MM.1S (cell line): ENCODE measurements around the gene ELAVL3.

ENCODE experiments used
- DNase-seq: peaks from one replicate; pipeline ENCODE4 v3.0.0-alpha.2; 2015
- H2AFZ ChIP-seq: fragments of 300-600 bp; sonication (generic); 2 replicates; pipeline ENCODE4 v1.6.0; 2016; ENCODE audit warnings: antibody characterized with exemption, low read length
- H3F3A ChIP-seq: fragments of 300-600 bp; sonication (generic); 2 replicates; pipeline ENCODE4 v1.6.1; 2016; ENCODE audit warnings: mild to moderate bottlenecking, antibody characterized with exemption, low read length, moderate library complexity, mixed read lengths; ENCODE audit not compliant: insufficient read depth
- H3K27ac ChIP-seq: fragments of 300-600 bp; sonication (generic); 2 replicates; pipeline ENCODE4 v1.5.1; 2016; ENCODE audit warnings: mild to moderate bottlenecking, low read length
- H3K27me3 ChIP-seq: fragments of 300-600 bp; sonication (generic); replicated peaks from 2 replicates; pipeline ENCODE4 v1.6.0; 2016; ENCODE audit warnings: low read length; ENCODE audit not compliant: insufficient read depth
- H3K36me3 ChIP-seq: fragments of 300-600 bp; sonication (generic); replicated peaks from 2 replicates; pipeline ENCODE4 v1.6.1; 2016; ENCODE audit warnings: mild to moderate bottlenecking, low read length, mixed read lengths; ENCODE audit not compliant: insufficient read depth
- H3K4me1 ChIP-seq: fragments of 300-600 bp; sonication (generic); 2 replicates; pipeline ENCODE4 v1.6.1; 2016; ENCODE audit warnings: low read length, mixed read lengths
- H3K4me2 ChIP-seq: fragments of 300-600 bp; sonication (generic); 2 replicates; pipeline ENCODE4 v1.6.0; 2016; ENCODE audit warnings: low read depth, low read length
- H3K4me3 ChIP-seq: fragments of 300-600 bp; sonication (generic); 2 replicates; pipeline ENCODE4 v1.5.1; 2016; ENCODE audit warnings: low read length, mixed read lengths
- H3K79me2 ChIP-seq: fragments of 300-600 bp; sonication (generic); 2 replicates; pipeline ENCODE4 v1.6.1; 2016; ENCODE audit warnings: mixed run types, low read length, mixed read lengths
- H3K9ac ChIP-seq: fragments of 300-600 bp; sonication (generic); 2 replicates; pipeline ENCODE4 v1.6.1; 2016; ENCODE audit warnings: low read length, mixed read lengths
- H3K9me2 ChIP-seq: fragments of 300-600 bp; sonication (generic); replicated peaks from 2 replicates; pipeline ENCODE4 v1.6.1; 2016; ENCODE audit warnings: mild to moderate bottlenecking, low read length, mixed read lengths; ENCODE audit not compliant: insufficient read depth
- H3K9me3 ChIP-seq: fragments of 300-600 bp; sonication (generic); replicated peaks from 2 replicates; pipeline ENCODE4 v1.6.1; 2016; ENCODE audit warnings: mild to moderate bottlenecking, low read length, mixed read lengths; ENCODE audit not compliant: insufficient read depth
- H4K20me1 ChIP-seq: fragments of 300-600 bp; sonication (generic); 2 replicates; pipeline ENCODE4 v1.6.1; 2016; ENCODE audit warnings: mild to moderate bottlenecking, low read length, moderate library complexity, mixed read lengths; ENCODE audit not compliant: insufficient read depth
- EZH2 ChIP-seq: fragments of 300-600 bp; sonication (generic); optimal IDR thresholded peaks from 2 replicates; pipeline ENCODE3; 2017; ENCODE audit warnings: low read depth, mild to moderate bottlenecking, antibody characterized with exemption, low read length, mixed read lengths
- EZH2phosphoT487 ChIP-seq: fragments of 300-600 bp; sonication (generic); IDR thresholded peaks from 2 replicates; pipeline ENCODE4 v1.6.1; 2018; ENCODE audit warnings: antibody characterized with exemption, low read length
- TF ChIP-seq, protein P1 (sequence below): fragments of 300-600 bp; sonication (generic); IDR thresholded peaks from 2 replicates; pipeline ENCODE4 v1.5.1; 2016; ENCODE audit warnings: antibody characterized with exemption, low read length, mixed read lengths

The ELAVL3 gene

DNA sequence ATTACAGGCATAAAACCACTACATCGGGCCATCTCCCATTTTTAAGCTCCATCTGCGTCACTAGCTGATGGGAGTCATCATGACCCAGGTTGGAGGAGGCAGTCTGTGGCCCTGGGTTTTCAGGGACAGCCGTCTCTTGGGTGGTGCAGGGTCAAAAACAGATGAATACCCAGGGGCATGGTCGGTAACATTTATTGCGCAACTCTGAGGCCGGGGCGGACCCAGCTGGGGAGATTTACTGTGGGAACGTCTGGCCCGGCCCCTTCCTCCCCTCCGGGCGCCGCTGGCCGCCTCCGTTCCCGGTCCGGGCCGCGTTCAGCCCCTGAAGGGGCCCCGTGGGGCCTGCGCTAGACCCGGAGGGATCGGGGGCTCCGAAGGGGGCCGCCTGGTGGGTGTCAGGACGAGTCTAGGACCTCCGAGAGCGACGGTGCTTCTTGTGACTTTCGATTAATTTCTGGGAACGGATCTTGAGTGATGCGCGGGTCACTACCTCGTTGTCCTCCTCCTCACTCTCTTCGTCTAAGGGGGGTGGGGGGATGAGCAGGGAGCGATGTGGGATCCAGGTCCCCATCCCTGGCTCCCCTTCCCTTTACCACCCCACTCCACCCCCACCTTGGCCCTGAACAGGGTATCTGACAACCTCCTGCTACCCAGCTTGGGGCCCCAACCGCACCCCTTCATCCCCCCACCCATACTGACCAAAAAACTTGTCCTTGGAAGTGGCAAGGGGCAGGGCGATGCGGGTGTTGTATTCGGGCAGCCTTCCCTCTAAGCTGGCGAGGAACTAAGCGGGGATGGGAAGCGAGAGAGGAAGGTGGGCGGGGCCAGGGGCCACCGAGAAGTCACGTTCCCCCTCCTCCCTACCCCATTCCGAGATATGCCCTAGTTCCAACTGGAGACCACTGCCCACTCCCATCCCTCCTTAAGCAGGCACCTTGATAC lies 60.1 kb downstream of the ELAVL3 start:
- Histone ChIP-seq H3K4me2 (peak overlapping the region; percentile 69; the same call in 1 of the 2 replicates), H3K4me1 (no peaks in the 10 kb centered on the region; the same call in 1 of the 2 replicates), H3K9ac (no peak overlapping the region), H4K20me1 (no peaks in the 10 kb centered on the region), H3F3A (no peaks in the 10 kb centered on the region; the same call in 1 of the 2 replicates), H3K27me3 (peaks cover 77% of the 10 kb centered on the region), H3K9me2 (no peaks in the 10 kb centered on the region), H3K79me2 (no peaks in the 10 kb centered on the region), H3K9me3 (no peaks in the 10 kb centered on the region), H3K4me3 (no peak overlapping the region), H2AFZ (0 out of 2 replicates have a peak overlapping the region, but pooled peaks have one; percentile 13), H3K27ac (no peak overlapping the region), H3K36me3 (no peaks in the 10 kb centered on the region)
- no peak for DNase-seq
- TF ChIP-seq, protein P1, sequence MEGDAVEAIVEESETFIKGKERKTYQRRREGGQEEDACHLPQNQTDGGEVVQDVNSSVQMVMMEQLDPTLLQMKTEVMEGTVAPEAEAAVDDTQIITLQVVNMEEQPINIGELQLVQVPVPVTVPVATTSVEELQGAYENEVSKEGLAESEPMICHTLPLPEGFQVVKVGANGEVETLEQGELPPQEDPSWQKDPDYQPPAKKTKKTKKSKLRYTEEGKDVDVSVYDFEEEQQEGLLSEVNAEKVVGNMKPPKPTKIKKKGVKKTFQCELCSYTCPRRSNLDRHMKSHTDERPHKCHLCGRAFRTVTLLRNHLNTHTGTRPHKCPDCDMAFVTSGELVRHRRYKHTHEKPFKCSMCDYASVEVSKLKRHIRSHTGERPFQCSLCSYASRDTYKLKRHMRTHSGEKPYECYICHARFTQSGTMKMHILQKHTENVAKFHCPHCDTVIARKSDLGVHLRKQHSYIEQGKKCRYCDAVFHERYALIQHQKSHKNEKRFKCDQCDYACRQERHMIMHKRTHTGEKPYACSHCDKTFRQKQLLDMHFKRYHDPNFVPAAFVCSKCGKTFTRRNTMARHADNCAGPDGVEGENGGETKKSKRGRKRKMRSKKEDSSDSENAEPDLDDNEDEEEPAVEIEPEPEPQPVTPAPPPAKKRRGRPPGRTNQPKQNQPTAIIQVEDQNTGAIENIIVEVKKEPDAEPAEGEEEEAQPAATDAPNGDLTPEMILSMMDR: no peak
- no peak for TF ChIP-seq EZH2
- no peak for TF ChIP-seq EZH2phosphoT487

DNA sequence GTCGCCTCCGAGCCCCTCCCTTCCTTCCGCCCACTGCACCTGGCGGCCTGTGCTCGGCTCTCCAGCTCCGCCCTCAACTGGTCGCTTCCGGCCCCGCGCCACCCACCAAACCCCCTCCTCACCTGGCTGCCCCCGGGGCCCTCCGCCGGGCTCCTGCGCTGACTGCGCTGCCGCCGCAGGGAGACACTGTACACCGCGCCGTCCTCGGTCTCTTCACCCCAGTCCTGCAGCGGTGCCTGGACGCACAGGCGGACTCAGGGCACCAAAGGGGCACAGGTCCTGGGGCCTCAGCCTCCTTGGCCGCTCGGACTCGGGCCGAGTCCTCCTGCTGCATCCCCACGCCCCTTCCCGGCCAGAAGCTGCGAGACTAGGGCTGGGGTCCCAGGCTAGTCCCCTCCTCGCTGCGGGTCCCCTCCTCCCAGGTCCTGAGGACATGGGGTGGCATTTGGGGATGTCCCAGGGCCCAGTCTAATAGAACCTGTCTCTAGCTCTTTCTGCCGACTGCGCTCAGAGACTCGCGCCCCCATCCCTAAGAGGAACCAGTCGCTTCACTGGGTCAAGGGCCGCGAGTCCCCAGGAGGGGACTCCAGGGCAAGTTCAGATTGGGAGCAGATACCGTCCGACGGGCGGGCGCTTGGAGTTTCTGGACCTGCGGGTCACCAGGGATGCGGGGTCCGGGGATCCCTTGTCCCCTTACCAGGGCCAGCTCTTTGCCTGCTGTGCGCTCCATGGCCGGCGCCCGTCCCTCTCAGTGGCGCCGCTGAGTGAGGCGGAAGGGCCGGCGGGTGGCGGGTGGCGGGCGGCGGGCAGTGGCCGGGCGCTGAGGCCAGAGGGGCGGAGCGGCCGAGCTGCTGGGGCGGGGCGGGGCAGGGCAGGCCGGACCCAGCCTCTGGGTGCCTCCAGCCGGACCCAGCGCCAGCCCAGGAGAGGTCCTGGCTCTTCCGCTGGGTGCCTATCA lies 62.0 kb downstream of the ELAVL3 start, which contains the start of gene RGL3:
RGL3 (minus strand) TSS at position 766 of the 958 bp plus-strand sequence; CDS start at position 730, 36 bp downstream.
- no peaks in the 10 kb centered on the region for H4K20me1 ChIP-seq
- H3K27ac ChIP-seq: no peak within 1 kb of the TSS
- no peaks in the 10 kb centered on the region for H3K9me2 ChIP-seq
- no peak within 1 kb of the TSS for H3K9ac ChIP-seq
- TF ChIP-seq, protein P1: no peak
- H3K4me2 ChIP-seq: peak within 1 kb of the TSS; percentile 66; the same call in 1 of the 2 replicates
- no peaks in the 10 kb centered on the region for H3K79me2 ChIP-seq
- H3K4me3 ChIP-seq: no peak within 1 kb of the TSS; the same call in 1 of the 2 replicates
- H3K9me3 ChIP-seq: no peaks in the 10 kb centered on the region
- peak within 1 kb of the TSS; percentile 20; the same call in 1 of the 2 replicates for H2AFZ ChIP-seq
- H3K4me1 ChIP-seq: no peaks in the 10 kb centered on the region; the same call in 1 of the 2 replicates
- H3F3A ChIP-seq: no peaks in the 10 kb centered on the region
- peaks cover 84% of the 10 kb centered on the region for H3K27me3 ChIP-seq
- no peaks in the 10 kb centered on the region for H3K36me3 ChIP-seq
- no peak for DNase-seq

DNA sequence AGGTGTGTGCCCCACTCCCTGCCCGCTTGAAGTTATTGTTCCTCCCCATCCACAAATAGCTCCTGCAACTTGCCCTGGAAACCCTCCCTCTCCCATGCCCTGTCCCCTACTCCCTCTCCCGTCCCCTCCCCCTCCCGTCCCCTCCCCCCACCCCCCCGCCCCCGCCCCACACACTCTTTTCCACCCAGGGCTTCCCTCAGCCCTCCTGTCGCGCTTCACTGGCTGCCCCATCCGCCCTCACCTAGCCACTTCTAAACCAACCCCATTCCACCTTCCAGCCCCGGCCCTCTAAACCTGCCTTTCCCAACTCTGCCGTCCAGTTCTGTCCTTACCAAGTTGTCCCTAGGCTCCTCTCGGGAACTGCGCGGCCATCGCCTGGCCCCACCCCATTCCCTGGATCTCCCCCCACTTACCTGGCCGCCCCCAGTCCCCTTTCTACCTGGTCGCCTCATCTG lies 62.7 kb downstream of the ELAVL3 start:
- TF ChIP-seq EZH2phosphoT487 (no peak), EZH2 (no peak)
- TF ChIP-seq, protein P1: no peak
- no peaks in the 10 kb centered on the region; the same call in 1 of the 2 replicates for H3K4me1 ChIP-seq
- no peak overlapping the region for H3K9ac ChIP-seq
- H2AFZ ChIP-seq: peak overlapping the region; percentile 20; the same call in 1 of the 2 replicates
- peak overlapping the region; percentile 66; the same call in 1 of the 2 replicates for H3K4me2 ChIP-seq
- H3K9me3 ChIP-seq: no peaks in the 10 kb centered on the region
- no peak overlapping the region for H3K4me3 ChIP-seq
- no peaks in the 10 kb centered on the region for H3K79me2 ChIP-seq
- H3F3A ChIP-seq: no peaks in the 10 kb centered on the region
- no peaks in the 10 kb centered on the region for H3K9me2 ChIP-seq
- H4K20me1 ChIP-seq: no peaks in the 10 kb centered on the region
- no peak for DNase-seq
- H3K27me3 ChIP-seq: peaks cover 77% of the 10 kb centered on the region
- no peak overlapping the region for H3K27ac ChIP-seq
- H3K36me3 ChIP-seq: no peaks in the 10 kb centered on the region
